ENCODE results near the gene G6PC2. TPM values are rescaled to one million over a fixed set of nuclear protein-coding genes. Genes with fewer than 3 reads are reported as not detected.

G6PC2 gene
- total RNA-seq, 1 experiment from 2014 or later, result not detected

- Histone ChIP-seq H3K9me3 (ENCODE audit: insufficient read depth, low read depth) (no peaks in the 10 kb centered on the region), H3K4me2 (no peak overlapping the region), H3K4me3 (no peak overlapping the region), H3K9me2 (ENCODE audit: insufficient read depth) (no peaks in the 10 kb centered on the region), H4K20me1 (ENCODE audit: insufficient read depth) (no peaks in the 10 kb centered on the region), H3K79me2 (ENCODE audit: low read depth) (no peaks in the 10 kb centered on the region), H3K27ac (no peak overlapping the region), H3K4me1 (replicated peaks; ENCODE audit: insufficient read depth) (no peaks in the 10 kb centered on the region), H3K27me3 (ENCODE audit: insufficient read depth, low read depth) (no peaks in the 10 kb centered on the region), H3F3A (ENCODE audit: insufficient read depth, low read depth) (no peaks in the 10 kb centered on the region), H3K36me3 (ENCODE audit: low read depth) (no peaks in the 10 kb centered on the region), H2AFZ (no peak overlapping the region)
- ChIA-PET CTCF (no interaction called here), POLR2A (ENCODE audit: unreplicated experiment) (no interaction called here)
- DNase-seq, result no peak
- BruUV-seq (replicated peaks), result no TSS peak
- TF ChIP-seq CTCF (conservative IDR thresholded peaks at IDR 0.05) (no peak), EZH2 (IDR thresholded peaks at IDR 0.05; ENCODE audit: low read depth) (no peak)
- intact Hi-C loops (cut with micrococcal nuclease; ENCODE audit: unreplicated experiment), result no loop called here
Measured at GRCh38 chr2:168912901-168913369, 11.8 kb downstream of the G6PC2 start.

- ChIA-PET POLR2A (ENCODE audit: unreplicated experiment) (no interaction called here), CTCF (no interaction called here)
- Histone ChIP-seq H3K27ac (no peak overlapping the region), H4K20me1 (ENCODE audit: insufficient read depth) (no peaks in the 10 kb centered on the region), H3K79me2 (ENCODE audit: low read depth) (no peaks in the 10 kb centered on the region), H3K9me2 (ENCODE audit: insufficient read depth) (no peaks in the 10 kb centered on the region), H3K4me2 (no peak overlapping the region), H3F3A (ENCODE audit: insufficient read depth, low read depth) (no peaks in the 10 kb centered on the region), H3K4me3 (no peak overlapping the region), H2AFZ (no peak overlapping the region), H3K27me3 (ENCODE audit: insufficient read depth, low read depth) (no peaks in the 10 kb centered on the region), H3K9me3 (ENCODE audit: insufficient read depth, low read depth) (no peaks in the 10 kb centered on the region), H3K36me3 (ENCODE audit: low read depth) (no peaks in the 10 kb centered on the region), H3K4me1 (replicated peaks; ENCODE audit: insufficient read depth) (no peaks in the 10 kb centered on the region)
- DNase-seq, result no peak
- intact Hi-C loops (cut with micrococcal nuclease; ENCODE audit: unreplicated experiment), result no loop called here
- TF ChIP-seq CTCF (conservative IDR thresholded peaks at IDR 0.05), result no peak
- no TSS peak for BruUV-seq (replicated peaks)
Measured at GRCh38 chr2:168913495-168913894, 12.4 kb downstream of the G6PC2 start.

- no TSS peak for BruUV-seq (replicated peaks)
- Histone ChIP-seq H3K27ac (no peak overlapping the region), H3K9me3 (ENCODE audit: insufficient read depth, low read depth) (no peaks in the 10 kb centered on the region), H2AFZ (no peak overlapping the region), H3K27me3 (ENCODE audit: insufficient read depth, low read depth) (no peaks in the 10 kb centered on the region), H3K4me2 (no peak overlapping the region), H3K9me2 (ENCODE audit: insufficient read depth) (no peaks in the 10 kb centered on the region), H3K36me3 (ENCODE audit: low read depth) (no peaks in the 10 kb centered on the region), H4K20me1 (ENCODE audit: insufficient read depth) (no peaks in the 10 kb centered on the region), H3F3A (ENCODE audit: insufficient read depth, low read depth) (no peaks in the 10 kb centered on the region), H3K4me3 (no peak overlapping the region), H3K79me2 (ENCODE audit: low read depth) (no peaks in the 10 kb centered on the region), H3K4me1 (replicated peaks; ENCODE audit: insufficient read depth) (no peaks in the 10 kb centered on the region)
- ChIA-PET CTCF (no interaction called here), POLR2A (ENCODE audit: unreplicated experiment) (interaction anchor here (0.6 kb wide), 1 partner anchor 9 kb away, joined by 4 read pairs; no protein-coding TSS in a partner anchor)
- intact Hi-C loops (cut with micrococcal nuclease; ENCODE audit: unreplicated experiment), result no loop called here
- no peak for TF ChIP-seq EZH2 (IDR thresholded peaks at IDR 0.05; ENCODE audit: low read depth)
- no peak for TF ChIP-seq CTCF (conservative IDR thresholded peaks at IDR 0.05)
- no peak for DNase-seq
Measured at GRCh38 chr2:168915441-168916330, 14.6 kb downstream of the G6PC2 start.
